GM23338 (cell line): ENCODE data around the gene ADRA2B. TPM values are rescaled to one million over a fixed set of nuclear protein-coding genes. Genes with fewer than 3 reads are reported as not detected.

Experiments used
- ATAC-seq: fragments of 200-7000 bp; cut with Tn5 transposase; 3 replicates; pipeline ENCODE4 v1.9.1; 2020
- DNase-seq: peaks from one replicate; pipeline ENCODE4 v3.0.0-alpha.2; 2015; ENCODE audit warnings: low spot score
- H2AFZ ChIP-seq: fragments of 200-600 bp; sonication (generic); 2 replicates; pipeline ENCODE4 v1.8.0; 2016; ENCODE audit warnings: antibody characterized with exemption, mild to moderate bottlenecking, moderate library complexity
- H3F3A ChIP-seq: fragments of 200-600 bp; sonication (generic); replicated peaks from 2 replicates; pipeline ENCODE4 v1.8.0; 2017; ENCODE audit warnings: antibody characterized with exemption, mixed run types, low read depth
- H3K27ac ChIP-seq: fragments of 200-600 bp; sonication (generic); 2 replicates; pipeline ENCODE4 v1.6.1; 2016; ENCODE audit warnings: low read depth
- H3K27me3 ChIP-seq: fragments of 200-600 bp; sonication (generic); 2 replicates; pipeline ENCODE4 v1.8.0; 2016; ENCODE audit warnings: mild to moderate bottlenecking, mixed run types, moderate library complexity; ENCODE audit not compliant: insufficient read depth
- H3K36me3 ChIP-seq: fragments of 200-600 bp; sonication (generic); 2 replicates; pipeline ENCODE4 v1.8.0; 2016; ENCODE audit warnings: mild to moderate bottlenecking; ENCODE audit not compliant: insufficient read depth
- H3K4me1 ChIP-seq: fragments of 200-600 bp; sonication (generic); 2 replicates; pipeline ENCODE4 v1.8.0; 2016; ENCODE audit warnings: mild to moderate bottlenecking, moderate library complexity; ENCODE audit not compliant: insufficient read depth
- H3K4me2 ChIP-seq: fragments of 200-600 bp; sonication (generic); 2 replicates; pipeline ENCODE4 v1.7.1; 2017; ENCODE audit warnings: mixed run types
- H3K4me3 ChIP-seq: fragments of 200-600 bp; sonication (generic); 2 replicates; pipeline ENCODE4 v1.6.1; 2016; ENCODE audit warnings: mixed run types
- H3K79me2 ChIP-seq: fragments of 200-600 bp; sonication (generic); replicated peaks from 2 replicates; pipeline ENCODE4 v1.8.0; 2017; ENCODE audit warnings: mild to moderate bottlenecking; ENCODE audit not compliant: insufficient read depth
- H3K9me2 ChIP-seq: fragments of 200-600 bp; sonication (generic); 2 replicates; pipeline ENCODE4 v1.8.0; 2017; ENCODE audit not compliant: insufficient read depth
- H4K20me1 ChIP-seq: fragments of 200-600 bp; sonication (generic); replicated peaks from 2 replicates; pipeline ENCODE4 v1.8.0; 2017; ENCODE audit warnings: mild to moderate bottlenecking; ENCODE audit not compliant: insufficient read depth
- H3K27ac Mint-ChIP-seq: 2 replicates; pipeline ENCODE4 v1.8.0; 2020; ENCODE audit warnings: inconsistent platforms, mild to moderate bottlenecking, moderate library complexity, mixed read lengths
- H3K27me3 Mint-ChIP-seq: 3 replicates; pipeline ENCODE4 v1.8.0; 2022; ENCODE audit warnings: low read depth, mild to moderate bottlenecking, moderate library complexity, mixed read lengths, inconsistent platforms; ENCODE audit not compliant: insufficient read depth, poor library complexity
- H3K36me3 Mint-ChIP-seq: 3 replicates; pipeline ENCODE4 v1.8.0; 2021; ENCODE audit warnings: low read depth, mild to moderate bottlenecking, inconsistent platforms, moderate library complexity, mixed read lengths
- H3K4me1 Mint-ChIP-seq: 3 replicates; pipeline ENCODE4 v1.8.0; 2020; ENCODE audit warnings: mild to moderate bottlenecking, inconsistent platforms, mixed read lengths
- H3K4me3 Mint-ChIP-seq: 3 replicates; pipeline ENCODE4 v1.8.0; 2021; ENCODE audit warnings: moderate library complexity, mild to moderate bottlenecking, inconsistent platforms, mixed read lengths
- H3K9me3 Mint-ChIP-seq: 3 replicates; pipeline ENCODE4 v1.8.0; 2020; ENCODE audit warnings: moderate library complexity, mild to moderate bottlenecking, inconsistent platforms, mixed read lengths
- CREB1 ChIP-seq: fragments of 250-450 bp; sonication (Bioruptor Pico); IDR thresholded peaks from 2 replicates; pipeline ENCODE4 v1.5.0; 2020; ENCODE audit warnings: low read depth, mild to moderate bottlenecking, moderate library complexity
- JUNB ChIP-seq: IDR thresholded peaks from one replicate; pipeline ENCODE4 v1.6.1; 2016; ENCODE audit warnings: antibody characterized with exemption; ENCODE audit not compliant: unreplicated experiment
- POLR2AphosphoS5 ChIP-seq: IDR thresholded peaks from 2 replicates; pipeline ENCODE4 v1.6.1; 2016; ENCODE audit warnings: antibody characterized with exemption, low read depth
- STAT1 ChIP-seq: IDR thresholded peaks from one replicate; pipeline ENCODE4 v1.6.1; 2016; ENCODE audit warnings: antibody characterized with exemption; ENCODE audit not compliant: unreplicated experiment
- ZNF331 ChIP-seq: fragments of 250-450 bp; sonication (Bioruptor Pico); IDR thresholded peaks from 2 replicates; pipeline ENCODE4 v1.5.0; 2020; ENCODE audit warnings: low read depth, mild to moderate bottlenecking, moderate library complexity
- polyA plus RNA-seq: library from polyadenylated mRNA; unstranded; fragments of >200 nt; fragmentation: Nextera tagmentation; extraction: Ambion mirVana; gene quantifications from 2 replicates; pipeline ENCODE4 v1.2.1, GENCODE V29; 2016
- total RNA-seq: library from RNA; depleted of rRNA; stranded (reverse); fragments of >200 nt; shearing (Covaris generic); gene quantifications from 2 replicates; pipeline ENCODE4 v1.2.3, GENCODE V29; 2014
- TF ChIP-seq, protein P1 (sequence below): IDR thresholded peaks from one replicate; pipeline ENCODE4 v1.6.1; 2018; ENCODE audit warnings: antibody characterized with exemption; ENCODE audit not compliant: unreplicated experiment
- TF ChIP-seq, protein P2 (sequence below), 2 experiments: fragments of 200-600 bp in 1 of 2; sonication (generic) in 1 of 2; conservative IDR thresholded peaks; 2 replicates each; pipeline versions ENCODE4 v1.5.1 to v1.6.1; 2016 to 2017; ENCODE audit warnings: antibody characterized with exemption in 2 of 2, low read depth in 2 of 2, mild to moderate bottlenecking in 2 of 2, moderate library complexity in 1 of 2
- TF ChIP-seq, protein P3 (sequence below): IDR thresholded peaks from 2 replicates; pipeline ENCODE4 v1.6.1; 2016; ENCODE audit warnings: antibody characterized with exemption

Gene ADRA2B
- total and polyA plus RNA-seq, 2 experiments from 2014 or later = 1.7 to 5.9 TPM

DNA sequence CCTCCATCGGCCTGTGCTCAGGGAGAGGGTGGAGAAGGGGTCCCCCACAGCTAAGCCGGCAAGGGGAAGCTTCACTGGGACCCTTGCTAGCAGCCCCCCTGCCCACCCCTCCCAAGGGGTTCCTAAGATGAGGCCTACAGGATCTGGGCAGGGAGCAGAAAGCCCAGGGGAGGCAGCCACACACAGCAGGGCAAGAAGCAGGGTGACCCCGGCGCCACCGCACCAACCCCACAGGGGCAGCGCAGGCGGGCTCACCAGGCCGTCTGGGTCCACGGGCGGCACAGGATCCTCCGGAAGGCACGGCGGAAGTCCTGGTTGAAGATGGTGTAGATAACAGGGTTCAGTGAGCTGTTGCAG, 1.8 kb downstream of the ADRA2B start (continued):
- TF ChIP-seq, protein P1, sequence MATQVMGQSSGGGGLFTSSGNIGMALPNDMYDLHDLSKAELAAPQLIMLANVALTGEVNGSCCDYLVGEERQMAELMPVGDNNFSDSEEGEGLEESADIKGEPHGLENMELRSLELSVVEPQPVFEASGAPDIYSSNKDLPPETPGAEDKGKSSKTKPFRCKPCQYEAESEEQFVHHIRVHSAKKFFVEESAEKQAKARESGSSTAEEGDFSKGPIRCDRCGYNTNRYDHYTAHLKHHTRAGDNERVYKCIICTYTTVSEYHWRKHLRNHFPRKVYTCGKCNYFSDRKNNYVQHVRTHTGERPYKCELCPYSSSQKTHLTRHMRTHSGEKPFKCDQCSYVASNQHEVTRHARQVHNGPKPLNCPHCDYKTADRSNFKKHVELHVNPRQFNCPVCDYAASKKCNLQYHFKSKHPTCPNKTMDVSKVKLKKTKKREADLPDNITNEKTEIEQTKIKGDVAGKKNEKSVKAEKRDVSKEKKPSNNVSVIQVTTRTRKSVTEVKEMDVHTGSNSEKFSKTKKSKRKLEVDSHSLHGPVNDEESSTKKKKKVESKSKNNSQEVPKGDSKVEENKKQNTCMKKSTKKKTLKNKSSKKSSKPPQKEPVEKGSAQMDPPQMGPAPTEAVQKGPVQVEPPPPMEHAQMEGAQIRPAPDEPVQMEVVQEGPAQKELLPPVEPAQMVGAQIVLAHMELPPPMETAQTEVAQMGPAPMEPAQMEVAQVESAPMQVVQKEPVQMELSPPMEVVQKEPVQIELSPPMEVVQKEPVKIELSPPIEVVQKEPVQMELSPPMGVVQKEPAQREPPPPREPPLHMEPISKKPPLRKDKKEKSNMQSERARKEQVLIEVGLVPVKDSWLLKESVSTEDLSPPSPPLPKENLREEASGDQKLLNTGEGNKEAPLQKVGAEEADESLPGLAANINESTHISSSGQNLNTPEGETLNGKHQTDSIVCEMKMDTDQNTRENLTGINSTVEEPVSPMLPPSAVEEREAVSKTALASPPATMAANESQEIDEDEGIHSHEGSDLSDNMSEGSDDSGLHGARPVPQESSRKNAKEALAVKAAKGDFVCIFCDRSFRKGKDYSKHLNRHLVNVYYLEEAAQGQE = no peak
- TF ChIP-seq STAT1 = no peak
- no peak for TF ChIP-seq POLR2AphosphoS5

DNA sequence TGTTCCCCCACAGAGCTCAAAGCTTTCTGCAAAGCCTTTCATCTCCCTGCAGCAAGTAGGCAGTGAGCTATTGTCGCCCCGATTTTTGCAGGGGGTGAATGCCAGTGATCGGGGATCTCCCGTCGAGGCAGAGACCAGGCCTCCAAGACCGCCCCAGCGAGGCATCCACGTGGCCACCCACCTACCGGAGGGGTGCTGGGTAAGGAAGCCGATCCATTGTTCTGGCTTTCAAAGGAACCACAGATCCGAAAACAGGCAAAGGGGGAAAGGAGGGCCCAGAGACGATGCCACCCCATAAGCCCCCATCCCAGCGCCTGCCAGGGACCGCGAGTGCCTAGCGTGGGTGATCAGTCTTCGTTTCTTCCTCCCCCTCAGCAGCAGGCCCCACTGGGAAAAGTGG, 2.4 kb downstream of the ADRA2B start:
- Histone ChIP-seq H4K20me1 (no peaks in the 10 kb centered on the region), H3K4me3 (no peak overlapping the region), H2AFZ (no peak overlapping the region), H3K27me3 (peaks cover 27% of the 10 kb centered on the region), H3K27ac (no peak overlapping the region), H3K36me3 (no peaks in the 10 kb centered on the region), H3K9me2 (no peaks in the 10 kb centered on the region), H3K79me2 (no peaks in the 10 kb centered on the region), H3F3A (no peaks in the 10 kb centered on the region), H3K4me2 (no peak overlapping the region; the same call in 1 of the 2 replicates), H3K4me1 (peaks cover 12% of the 10 kb centered on the region; the same call in 1 of the 2 replicates)
- Mint-ChIP-seq H3K27ac (no peak overlapping the region), H3K27me3 (peaks cover 32% of the 10 kb centered on the region), H3K4me3 (no peak overlapping the region), H3K4me1 (peaks cover 25% of the 10 kb centered on the region), H3K36me3 (no peaks in the 10 kb centered on the region; the same call in 2 of the 3 replicates), H3K9me3 (peaks cover 4% of the 10 kb centered on the region; the same call in 2 of the 3 replicates)
- ATAC-seq = no peak
- TF ChIP-seq STAT1 (no peak), ZNF331 (no peak), JUNB (no peak), CREB1 (CRISPR knock-in tag) (no peak)
- TF ChIP-seq, protein P2, sequence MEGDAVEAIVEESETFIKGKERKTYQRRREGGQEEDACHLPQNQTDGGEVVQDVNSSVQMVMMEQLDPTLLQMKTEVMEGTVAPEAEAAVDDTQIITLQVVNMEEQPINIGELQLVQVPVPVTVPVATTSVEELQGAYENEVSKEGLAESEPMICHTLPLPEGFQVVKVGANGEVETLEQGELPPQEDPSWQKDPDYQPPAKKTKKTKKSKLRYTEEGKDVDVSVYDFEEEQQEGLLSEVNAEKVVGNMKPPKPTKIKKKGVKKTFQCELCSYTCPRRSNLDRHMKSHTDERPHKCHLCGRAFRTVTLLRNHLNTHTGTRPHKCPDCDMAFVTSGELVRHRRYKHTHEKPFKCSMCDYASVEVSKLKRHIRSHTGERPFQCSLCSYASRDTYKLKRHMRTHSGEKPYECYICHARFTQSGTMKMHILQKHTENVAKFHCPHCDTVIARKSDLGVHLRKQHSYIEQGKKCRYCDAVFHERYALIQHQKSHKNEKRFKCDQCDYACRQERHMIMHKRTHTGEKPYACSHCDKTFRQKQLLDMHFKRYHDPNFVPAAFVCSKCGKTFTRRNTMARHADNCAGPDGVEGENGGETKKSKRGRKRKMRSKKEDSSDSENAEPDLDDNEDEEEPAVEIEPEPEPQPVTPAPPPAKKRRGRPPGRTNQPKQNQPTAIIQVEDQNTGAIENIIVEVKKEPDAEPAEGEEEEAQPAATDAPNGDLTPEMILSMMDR (conservative IDR thresholded peaks at IDR 0.05; ENCODE audit: low read depth in 2 of 2) = no peak
- TF ChIP-seq, protein P3, sequence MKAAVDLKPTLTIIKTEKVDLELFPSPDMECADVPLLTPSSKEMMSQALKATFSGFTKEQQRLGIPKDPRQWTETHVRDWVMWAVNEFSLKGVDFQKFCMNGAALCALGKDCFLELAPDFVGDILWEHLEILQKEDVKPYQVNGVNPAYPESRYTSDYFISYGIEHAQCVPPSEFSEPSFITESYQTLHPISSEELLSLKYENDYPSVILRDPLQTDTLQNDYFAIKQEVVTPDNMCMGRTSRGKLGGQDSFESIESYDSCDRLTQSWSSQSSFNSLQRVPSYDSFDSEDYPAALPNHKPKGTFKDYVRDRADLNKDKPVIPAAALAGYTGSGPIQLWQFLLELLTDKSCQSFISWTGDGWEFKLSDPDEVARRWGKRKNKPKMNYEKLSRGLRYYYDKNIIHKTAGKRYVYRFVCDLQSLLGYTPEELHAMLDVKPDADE = no peak
- TF ChIP-seq, protein P1 = no peak
- no peak for DNase-seq
